ENCODE results near the gene HSCB. TPM values are rescaled to one million over a fixed set of nuclear protein-coding genes. Genes with fewer than 3 reads are reported as not detected.

The HSCB gene
- total and polyA plus RNA-seq, 3 experiments from 2014 or later = 10.9 to 14.6 (median 12.6) TPM

DNA sequence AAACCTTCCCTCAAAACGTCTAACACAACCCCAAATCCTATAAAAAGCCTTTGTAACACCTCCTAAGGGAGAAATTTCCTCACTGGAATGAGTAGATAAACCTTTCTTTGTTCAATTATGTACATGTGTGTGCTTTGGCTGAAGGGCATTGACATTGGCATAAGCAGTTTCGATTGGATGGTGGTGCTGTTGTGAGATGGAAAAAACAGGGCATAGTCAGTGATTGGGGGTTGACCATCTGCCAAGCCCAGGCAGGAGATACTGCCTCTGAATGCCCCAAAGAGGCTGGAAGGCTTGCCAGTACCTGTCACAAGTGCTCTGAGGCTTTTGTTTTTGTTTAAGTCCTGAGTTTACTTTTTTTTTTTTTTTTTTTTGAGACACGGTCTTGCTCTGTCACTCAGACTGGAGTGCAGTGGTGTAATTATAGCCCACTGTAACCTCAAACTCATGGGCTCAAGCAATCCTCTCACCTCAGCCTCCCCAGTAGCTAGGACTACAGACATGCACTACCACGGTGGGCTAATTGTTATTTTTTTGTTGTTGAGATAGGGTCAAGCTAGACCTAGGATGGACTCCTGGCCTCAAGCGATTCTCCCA lies 29.5 kb downstream of the HSCB start:
- CTCF ChIA-PET = interaction anchor here (2.0 kb wide), 1 partner anchor 29 kb away, joined by 7 read pairs; the partner anchor contains the start of gene XBP1
- no peaks in the 10 kb centered on the region for H3K27me3 Mint-ChIP-seq

DNA sequence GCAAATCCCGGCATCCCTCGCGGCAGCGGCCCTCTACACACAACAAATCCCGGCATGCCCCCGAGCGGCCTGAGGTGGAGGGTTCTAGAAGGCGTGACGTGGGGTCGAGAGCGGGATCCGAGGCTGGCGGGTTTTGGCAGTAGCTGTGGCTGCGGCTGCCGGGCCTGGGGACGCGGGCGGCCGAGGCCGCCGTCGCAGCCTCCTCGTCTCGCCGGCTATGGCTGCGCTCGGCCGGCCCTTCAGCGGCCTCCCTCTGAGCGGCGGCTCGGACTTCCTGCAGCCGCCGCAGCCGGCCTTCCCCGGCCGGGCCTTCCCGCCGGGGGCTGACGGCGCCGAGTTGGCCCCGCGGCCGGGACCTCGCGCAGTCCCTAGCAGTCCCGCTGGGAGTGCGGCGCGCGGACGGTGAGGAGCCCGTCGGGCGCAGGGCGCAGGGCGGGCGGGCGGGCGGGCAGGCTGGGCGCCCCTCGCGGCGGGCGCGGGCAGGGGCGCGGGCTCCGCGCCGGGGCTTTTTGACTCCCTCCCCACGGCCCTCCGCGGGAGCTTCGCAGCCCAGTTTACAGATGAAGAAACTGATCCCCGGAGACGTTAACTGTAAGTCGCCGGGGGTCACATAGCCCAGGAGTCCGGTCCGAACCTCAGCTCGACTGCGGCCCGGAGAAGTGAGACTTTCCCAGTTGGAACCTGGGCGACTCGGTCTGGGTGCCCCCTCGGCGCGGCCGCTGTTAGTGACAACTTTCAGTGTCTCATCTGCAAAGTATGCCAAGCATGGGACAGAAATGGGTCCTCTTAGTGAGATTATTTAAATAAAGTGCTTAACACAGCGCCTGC lies 31.0 kb downstream of the HSCB start, which contains the start of gene CCDC117:
TSS of gene CCDC117 (plus strand) at position 63 of the 828 bp plus-strand sequence. CDS start at position 218, 155 bp downstream.
- Mint-ChIP-seq H3K9me3 (no peaks in the 10 kb centered on the region), H3K27ac (peak within 1 kb of the TSS; percentile 77 to 99 (median 96)), H3K27me3 (no peaks in the 10 kb centered on the region), H3K4me1 (peaks cover 25 to 37% (median 35%) of the 10 kb centered on the region in 3 donors), H3K36me3 (peaks cover 4 to 29% (median 12%) of the 10 kb centered on the region in 3 donors), H3K4me3 (peak within 1 kb of the TSS; percentile 90 to 99 (median 98))
- Histone ChIP-seq H3K27me3 (ENCODE audit: insufficient read depth, low read length, poor library complexity, severe bottlenecking) (no peaks in the 10 kb centered on the region), H3K4me3 (ENCODE audit: low read length) (peak within 1 kb of the TSS; percentile 78), H3K4me1 (ENCODE audit: insufficient read depth, low read length) (peaks cover 24% of the 10 kb centered on the region), H3K27ac (ENCODE audit: low read depth, low read length) (peak within 1 kb of the TSS; percentile 94), H3K36me3 (ENCODE audit: insufficient read depth, low read length) (peaks cover 5% of the 10 kb centered on the region), H3K9me3 (ENCODE audit: low read length) (no peaks in the 10 kb centered on the region)
- ChIA-PET CTCF (interaction anchor here (0.7 to 2.0 kb wide), 11 partner anchors 14 to 176 kb away, joined by 3 to 7 read pairs (median 3); partner anchors contain the start of gene XBP1), POLR2A (interaction anchor here (0.6 to 3.0 kb wide), 5 partner anchors 12 to 30 kb away, joined by 3 to 21 read pairs (median 4); partner anchors contain the start of gene XBP1)
- peak; percentile 86 to 94 (median 89) for DNase-seq

More for the DNA sequence above, 29.5 kb downstream of the HSCB start:
- Mint-ChIP-seq H3K4me1 (peaks cover 25 to 33% (median 32%) of the 10 kb centered on the region in 3 donors), H3K27ac (peak overlapping the region in 1 of 8 donors; percentile 33), H3K4me3 (peak overlapping the region in 2 of 7 donors; percentile 56 to 92), H3K9me3 (no peaks in the 10 kb centered on the region), H3K36me3 (peaks cover 4 to 24% (median 12%) of the 10 kb centered on the region in 3 donors)
- POLR2A ChIA-PET = interaction anchor here (3.0 kb wide), 1 partner anchor 29 kb away, joined by 21 read pairs; the partner anchor contains the start of gene XBP1
- Histone ChIP-seq H3K9me3 (ENCODE audit: low read length) (no peaks in the 10 kb centered on the region), H3K27me3 (ENCODE audit: insufficient read depth, low read length, poor library complexity, severe bottlenecking) (no peaks in the 10 kb centered on the region), H3K4me3 (ENCODE audit: low read length) (no peak overlapping the region), H3K27ac (ENCODE audit: low read depth, low read length) (no peak overlapping the region), H3K4me1 (ENCODE audit: insufficient read depth, low read length) (peaks cover 24% of the 10 kb centered on the region), H3K36me3 (ENCODE audit: insufficient read depth, low read length) (peaks cover 5% of the 10 kb centered on the region)
- no peak for DNase-seq

DNA sequence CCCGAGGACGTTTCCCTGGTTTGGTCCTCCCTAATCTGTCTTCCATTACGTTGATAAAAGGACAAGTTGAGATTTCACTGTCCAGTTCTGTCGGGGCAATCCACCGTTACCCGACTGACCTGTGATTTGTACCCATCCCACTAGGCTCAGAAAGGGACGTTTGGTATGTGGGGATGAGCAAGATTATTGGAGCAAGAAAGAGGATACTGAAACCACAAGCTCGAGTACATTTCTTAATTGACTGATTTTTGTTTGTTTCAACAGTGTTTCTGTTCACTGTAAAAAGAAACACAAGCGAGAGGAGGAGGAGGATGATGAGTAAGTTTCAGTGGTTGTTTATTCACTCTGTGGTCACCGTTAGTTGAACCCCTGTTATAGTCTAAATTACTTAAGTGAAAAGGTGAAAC lies 31.6 kb downstream of the HSCB start:
- CTCF ChIA-PET = interaction anchor here (1.1 to 2.0 kb wide), 6 partner anchors 19 to 177 kb away, joined by 3 to 7 read pairs (median 4); partner anchors contain the start of gene XBP1
- H3K27me3 ChIP-seq (ENCODE audit: insufficient read depth, low read length, poor library complexity, severe bottlenecking) = no peaks in the 10 kb centered on the region
- H3K27ac Mint-ChIP-seq = peak overlapping the region; percentile 77 to 99 (median 96)
- DNase-seq = no peak
- no peaks in the 10 kb centered on the region for H3K9me3 Mint-ChIP-seq
- H3K9me3 ChIP-seq (ENCODE audit: low read length) = no peaks in the 10 kb centered on the region
- H3K4me3 ChIP-seq (ENCODE audit: low read length) = peak overlapping the region; percentile 65
- H3K4me3 Mint-ChIP-seq = peak overlapping the region; percentile 89 to 99 (median 98)
- POLR2A ChIA-PET = interaction anchor here (0.6 to 3.0 kb wide), 3 partner anchors 27 to 31 kb away, joined by 3 to 21 read pairs (median 4); partner anchors contain the start of gene XBP1
- peaks cover 24% of the 10 kb centered on the region for H3K4me1 ChIP-seq (ENCODE audit: insufficient read depth, low read length)
- H3K27ac ChIP-seq (ENCODE audit: low read depth, low read length) = peak overlapping the region; percentile 94
- H3K36me3 ChIP-seq (ENCODE audit: insufficient read depth, low read length) = peaks cover 5% of the 10 kb centered on the region
- no peaks in the 10 kb centered on the region for H3K27me3 Mint-ChIP-seq
- H3K36me3 Mint-ChIP-seq = peaks cover 4 to 31% (median 12%) of the 10 kb centered on the region in 3 donors
- H3K4me1 Mint-ChIP-seq = peaks cover 25 to 40% (median 40%) of the 10 kb centered on the region in 3 donors

DNA sequence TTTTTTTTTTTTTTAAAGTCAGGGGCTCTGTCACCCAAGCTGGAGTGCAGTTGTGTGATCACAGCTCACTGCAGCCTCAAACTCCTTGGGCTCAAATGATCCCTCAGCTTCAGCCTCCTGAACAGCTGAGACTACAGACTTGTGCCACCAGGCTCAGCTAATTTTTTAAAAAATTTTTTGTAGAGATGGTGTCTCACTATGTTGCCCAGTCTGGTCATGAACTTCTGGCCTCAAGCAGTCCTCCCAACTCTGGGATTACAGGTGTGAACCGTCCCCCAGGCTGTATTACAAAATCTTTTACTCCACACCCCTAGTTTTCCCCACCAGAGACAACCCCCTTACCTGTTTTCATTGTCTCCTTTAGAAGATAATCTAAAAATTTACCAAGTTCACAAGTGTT lies 32.5 kb downstream of the HSCB start:
- Mint-ChIP-seq H3K4me3 (peak overlapping the region; percentile 67 to 99 (median 83)), H3K9me3 (no peaks in the 10 kb centered on the region), H3K27me3 (no peaks in the 10 kb centered on the region), H3K27ac (peak overlapping the region in 7 of 8 donors; percentile 39 to 84 (median 78)), H3K4me1 (peaks cover 28 to 45% (median 44%) of the 10 kb centered on the region in 3 donors), H3K36me3 (peaks cover 4 to 36% (median 12%) of the 10 kb centered on the region in 3 donors)
- ChIA-PET CTCF (interaction anchor here (0.9 to 1.4 kb wide), 3 partner anchors 18 to 266 kb away, joined by 3 to 4 read pairs (median 3); no protein-coding TSS in a partner anchor), POLR2A (interaction anchor here (0.6 kb wide), 2 partner anchors 24 to 26 kb away, joined by 3 read pairs; partner anchors contain the start of gene XBP1)
- Histone ChIP-seq H3K27ac (ENCODE audit: low read depth, low read length) (no peak overlapping the region), H3K36me3 (ENCODE audit: insufficient read depth, low read length) (peaks cover 5% of the 10 kb centered on the region), H3K27me3 (ENCODE audit: insufficient read depth, low read length, poor library complexity, severe bottlenecking) (no peaks in the 10 kb centered on the region), H3K9me3 (ENCODE audit: low read length) (no peaks in the 10 kb centered on the region), H3K4me1 (ENCODE audit: insufficient read depth, low read length) (peaks cover 24% of the 10 kb centered on the region), H3K4me3 (ENCODE audit: low read length) (no peak overlapping the region)
- DNase-seq = no peak

DNA sequence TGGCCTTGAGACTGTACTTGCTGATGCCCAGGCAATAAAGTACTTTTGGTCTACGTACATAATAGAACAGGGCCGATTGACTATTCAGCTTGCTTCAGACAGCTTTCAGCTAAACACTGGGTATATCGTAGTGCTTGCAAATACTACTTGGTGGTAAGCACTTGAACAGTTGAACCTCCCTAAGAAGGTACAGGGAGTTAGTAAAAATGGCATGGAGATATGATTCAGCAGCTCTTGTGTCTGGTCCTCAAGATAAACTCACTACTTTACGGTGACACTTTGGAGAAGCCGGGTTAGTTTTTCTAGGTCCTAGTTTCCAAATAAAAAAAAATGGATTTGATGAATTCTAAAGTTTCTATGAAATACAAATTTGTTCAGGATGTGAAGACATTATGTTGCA lies 38.0 kb downstream of the HSCB start:
- peaks cover 6 to 65% (median 11%) of the 10 kb centered on the region in 3 donors for H3K36me3 Mint-ChIP-seq
- ChIA-PET POLR2A (no interaction called here), CTCF (interaction anchor here (1.2 kb wide), 1 partner anchor 38 kb away, joined by 3 read pairs; the partner anchor contains the start of genes CHEK2 and HSCB)
- no peak for DNase-seq
- Histone ChIP-seq H3K36me3 (ENCODE audit: insufficient read depth, low read length) (peaks cover 22% of the 10 kb centered on the region), H3K4me1 (ENCODE audit: insufficient read depth, low read length) (peaks cover 5% of the 10 kb centered on the region), H3K4me3 (ENCODE audit: low read length) (no peak overlapping the region), H3K27ac (ENCODE audit: low read depth, low read length) (no peak overlapping the region), H3K9me3 (ENCODE audit: low read length) (no peaks in the 10 kb centered on the region), H3K27me3 (ENCODE audit: insufficient read depth, low read length, poor library complexity, severe bottlenecking) (no peaks in the 10 kb centered on the region)
- H3K27me3 Mint-ChIP-seq = no peaks in the 10 kb centered on the region
- peak overlapping the region in 3 of 8 donors; percentile 1 to 45 (median 10) for H3K27ac Mint-ChIP-seq
- no peak overlapping the region for H3K4me3 Mint-ChIP-seq
- peaks cover 30 to 47% (median 47%) of the 10 kb centered on the region in 3 donors for H3K4me1 Mint-ChIP-seq
- no peaks in the 10 kb centered on the region for H3K9me3 Mint-ChIP-seq

DNA sequence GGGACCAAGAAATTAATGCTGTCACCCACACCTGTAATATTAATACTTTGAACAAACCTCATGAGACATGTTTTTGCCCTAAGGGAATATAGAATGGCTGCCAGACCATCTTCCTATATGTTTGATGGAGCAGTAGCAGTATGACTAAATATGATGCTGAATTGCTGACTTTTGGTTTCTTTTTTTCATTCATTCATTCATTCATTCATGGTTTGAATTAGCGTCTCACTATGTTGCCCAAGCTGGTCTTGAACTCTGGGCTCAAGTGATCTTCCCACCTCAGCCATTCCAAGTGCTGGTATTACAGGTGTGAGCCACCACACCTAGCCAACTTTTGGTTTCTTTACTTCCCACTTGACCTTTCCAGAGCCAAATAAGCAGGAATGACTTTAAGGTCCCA lies 38.5 kb downstream of the HSCB start:
- ChIA-PET POLR2A (no interaction called here), CTCF (no interaction called here)
- DNase-seq = no peak
- Histone ChIP-seq H3K9me3 (ENCODE audit: low read length) (no peaks in the 10 kb centered on the region), H3K4me1 (ENCODE audit: insufficient read depth, low read length) (peaks cover under 1% of the 10 kb centered on the region), H3K27ac (ENCODE audit: low read depth, low read length) (no peak overlapping the region), H3K36me3 (ENCODE audit: insufficient read depth, low read length) (peaks cover 21% of the 10 kb centered on the region), H3K4me3 (ENCODE audit: low read length) (no peak overlapping the region), H3K27me3 (ENCODE audit: insufficient read depth, low read length, poor library complexity, severe bottlenecking) (no peaks in the 10 kb centered on the region)
- Mint-ChIP-seq H3K27me3 (no peaks in the 10 kb centered on the region), H3K4me1 (peaks cover 30 to 44% (median 42%) of the 10 kb centered on the region in 3 donors), H3K36me3 (peaks cover 6 to 67% (median 12%) of the 10 kb centered on the region in 3 donors), H3K9me3 (no peaks in the 10 kb centered on the region), H3K4me3 (peak overlapping the region in 2 of 7 donors; percentile 4 to 49), H3K27ac (peak overlapping the region in 2 of 8 donors; percentile 45 to 58)

DNA sequence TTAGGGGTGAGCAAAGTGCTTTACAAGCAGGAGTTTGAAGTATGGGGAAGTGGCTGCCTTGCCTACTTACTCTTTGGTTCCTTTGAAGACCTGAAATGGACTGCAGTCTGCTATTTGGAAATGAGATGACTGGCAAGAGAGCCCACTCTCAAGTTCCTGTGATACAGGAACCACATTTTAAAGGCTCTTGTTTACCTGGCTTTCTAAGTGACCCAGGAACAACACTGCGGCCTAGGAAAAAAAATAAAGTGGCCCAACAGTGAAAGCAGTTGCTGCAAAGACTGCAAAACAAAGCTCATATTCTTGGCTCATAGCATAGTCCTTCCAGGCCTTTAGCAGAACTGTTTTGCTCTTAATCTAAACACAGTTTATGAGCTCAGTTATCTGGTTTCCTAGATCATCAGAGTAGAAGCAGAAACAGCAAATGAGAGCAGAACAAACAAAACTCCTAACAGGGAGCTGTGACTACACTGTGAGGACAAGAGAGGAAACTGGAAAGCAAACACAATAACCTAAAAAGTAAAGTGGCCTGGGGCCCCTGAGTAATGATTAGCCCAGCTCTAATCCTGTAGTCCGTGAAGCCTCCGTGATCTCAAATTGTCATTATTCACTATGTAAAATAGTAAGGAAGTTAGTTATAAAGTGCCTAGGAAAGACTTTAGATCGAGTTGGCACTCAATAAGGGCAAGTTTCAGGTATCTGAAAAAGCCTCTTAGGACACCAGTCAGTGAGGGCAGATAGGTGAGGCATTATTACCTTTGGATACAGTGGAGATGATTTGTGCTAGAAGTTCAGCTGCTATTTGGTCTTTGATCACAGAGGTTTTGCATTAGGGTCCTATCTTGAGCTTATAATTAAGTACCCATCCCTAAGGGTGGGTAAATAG lies 42.2 kb downstream of the HSCB start:
- H3K4me1 Mint-ChIP-seq = peaks cover 21 to 25% (median 24%) of the 10 kb centered on the region in 3 donors
- peaks cover 43% of the 10 kb centered on the region for H3K36me3 ChIP-seq (ENCODE audit: insufficient read depth, low read length)
- POLR2A ChIA-PET = interaction anchor here (1.9 kb wide), 1 partner anchor 16 kb away, joined by 6 read pairs; the partner anchor contains the start of gene XBP1
- H3K4me3 ChIP-seq (ENCODE audit: low read length) = no peak overlapping the region
- H3K4me3 Mint-ChIP-seq = no peak overlapping the region
- no peaks in the 10 kb centered on the region for H3K27me3 Mint-ChIP-seq
- no peaks in the 10 kb centered on the region for H3K9me3 Mint-ChIP-seq
- H3K27ac Mint-ChIP-seq = peak overlapping the region in 4 of 8 donors; percentile 21 to 51 (median 28)
- H3K36me3 Mint-ChIP-seq = peaks cover 6 to 82% (median 13%) of the 10 kb centered on the region in 3 donors
- DNase-seq = no peak
- no peak overlapping the region for H3K27ac ChIP-seq (ENCODE audit: low read depth, low read length)
- CTCF ChIA-PET = interaction anchor here (1.0 to 1.1 kb wide), 2 partner anchors 13 to 17 kb away, joined by 3 read pairs; partner anchors contain the start of gene XBP1
- no peaks in the 10 kb centered on the region for H3K9me3 ChIP-seq (ENCODE audit: low read length)
- no peaks in the 10 kb centered on the region for H3K4me1 ChIP-seq (ENCODE audit: insufficient read depth, low read length)
- no peaks in the 10 kb centered on the region for H3K27me3 ChIP-seq (ENCODE audit: insufficient read depth, low read length, poor library complexity, severe bottlenecking)

Measured in CD8-positive, alpha-beta memory T cell (primary cell).